GM12878 (cell line): Measurements from ENCODE around the gene SNCA. TPM values are rescaled to one million over a fixed set of nuclear protein-coding genes. Genes with fewer than 3 reads are reported as not detected.

Source experiments
- ATAC-seq: fragments of 200-7000 bp; cut with Tn5 transposase; 3 replicates; pipeline ENCODE4 v1.9.1; 2020; ENCODE audit warnings: mild to moderate bottlenecking, moderate library complexity
- BruUV-seq: library from RNA; stranded (reverse); fragments of 400-500 nt; replicated peaks from 2 replicates; lab custom pipeline; 2021; lab: Mats Ljungman, UMichigan
- CTCF ChIA-PET: fragments of 300-600 bp; sonication (Branson Sonifier 250); formaldehyde crosslinking; extraction: SDS; loops from one replicate; lab custom pipeline; 2021; ENCODE audit warnings: inconsistent platforms; lab: Yijun Ruan, JAX
- POLR2A ChIA-PET: fragments of 350-600 bp; formaldehyde crosslinking; extraction: SDS; loops from one replicate; lab custom pipeline; 2021; ENCODE audit warnings: inconsistent platforms; lab: Charles Lee
- RAD21 ChIA-PET: fragments of 300-600 bp; sonication (Branson Sonifier 250); formaldehyde crosslinking; loops from one replicate; lab custom pipeline; 2023; ENCODE audit warnings: antibody characterized with exemption; ENCODE audit not compliant: unreplicated experiment; lab: Charles Lee
- SMC1A ChIA-PET: fragments of 300-600 bp; sonication (Branson Sonifier 250); formaldehyde crosslinking; loops from one replicate; lab custom pipeline; 2023; ENCODE audit not compliant: unreplicated experiment, uncharacterized antibody; lab: Charles Lee
- DNase-seq: peaks from one replicate; pipeline ENCODE4 v3.0.0-alpha.2; 2011; ENCODE audit warnings: low read depth, low spot score
- FAIRE-seq: peaks from 3 replicates; lab custom pipeline; 2011; peaks lifted over from hg19 to GRCh38; lab: Jason Lieb, UNC
- H2AFZ ChIP-seq: 2 replicates; pipeline ENCODE4 v1.6.0; 2011; ENCODE audit warnings: low read depth, low read length, control low read depth; ENCODE audit not compliant: control insufficient read depth
- H3K27ac ChIP-seq: 2 replicates; pipeline ENCODE4 v1.5.1; 2011; ENCODE audit warnings: control low read depth; ENCODE audit not compliant: control insufficient read depth, insufficient read depth
- H3K27me3 ChIP-seq, 2 experiments: replicated peaks in 1 of 2; 2 replicates each; pipeline versions ENCODE4 v1.6.0 to v1.6.1; 2011; ENCODE audit warnings: low read length in 1 of 2; ENCODE audit not compliant: control insufficient read depth in 2 of 2, insufficient read depth in 2 of 2
- H3K36me3 ChIP-seq, 2 experiments: 2 replicates each; pipeline ENCODE4 v1.5.1; 2011; ENCODE audit warnings: low read length in 1 of 2; ENCODE audit not compliant: control insufficient read depth in 2 of 2, insufficient read depth in 2 of 2
- H3K4me1 ChIP-seq: 2 replicates; pipeline ENCODE4 v1.6.1; 2011; ENCODE audit warnings: mild to moderate bottlenecking, low read length, moderate library complexity, mixed read lengths; ENCODE audit not compliant: control insufficient read depth, insufficient read depth
- H3K4me2 ChIP-seq: 2 replicates; pipeline ENCODE4 v1.6.0; 2011; ENCODE audit warnings: control low read depth; ENCODE audit not compliant: control insufficient read depth, insufficient read depth
- H3K4me3 ChIP-seq: fragments of 200-600 bp; sonication (generic); 2 replicates; pipeline ENCODE4 v1.5.1; 2016
- H3K79me2 ChIP-seq: 2 replicates; pipeline ENCODE4 v1.6.0; 2011; ENCODE audit warnings: low read length; ENCODE audit not compliant: control insufficient read depth, insufficient read depth
- H3K9ac ChIP-seq: 2 replicates; pipeline ENCODE4 v1.8.0; 2011; ENCODE audit warnings: low read length, control low read depth, mixed read lengths; ENCODE audit not compliant: control insufficient read depth, insufficient read depth
- H3K9me3 ChIP-seq: replicated peaks from 3 replicates; pipeline ENCODE4 v1.5.1; 2011; ENCODE audit warnings: mild to moderate bottlenecking, low read length; ENCODE audit not compliant: control insufficient read depth, insufficient read depth
- H4K20me1 ChIP-seq: 2 replicates; pipeline ENCODE4 v1.6.0; 2011; ENCODE audit not compliant: control insufficient read depth, insufficient read depth
- ASH2L ChIP-seq: fragments of 300-600, 200-600 bp; sonication (generic); IDR thresholded peaks from 2 replicates; pipeline ENCODE4 v1.6.1; 2017; ENCODE audit warnings: low read depth, mild to moderate bottlenecking, borderline replicate concordance
- BCL11A ChIP-seq: IDR thresholded peaks from 2 replicates; pipeline ENCODE4 v1.6.1; 2011; ENCODE audit warnings: low read depth, low read length
- BHLHE40 ChIP-seq, 2 experiments: fragments of 450-650 bp in 1 of 2; IDR thresholded peaks; 2 replicates each; pipeline ENCODE4 v1.6.1; 2011 to 2017; ENCODE audit warnings: low read depth in 2 of 2, borderline replicate concordance in 1 of 2, improper control_type of control experiment in 1 of 2, low read length in 1 of 2, mild to moderate bottlenecking in 1 of 2
- E2F8 ChIP-seq: fragments of 450-650 bp; IDR thresholded peaks from 2 replicates; pipeline ENCODE4 v1.6.1; 2018; ENCODE audit warnings: mild to moderate bottlenecking, low read depth, moderate library complexity; ENCODE audit not compliant: partially characterized antibody
- FOXM1 ChIP-seq: IDR thresholded peaks from 2 replicates; pipeline ENCODE4 v1.6.1; 2012; ENCODE audit warnings: low read depth, mild to moderate bottlenecking, inconsistent platforms, low read length, moderate library complexity
- GATAD2B ChIP-seq: fragments of 450-650 bp; conservative IDR thresholded peaks from 2 replicates; pipeline ENCODE4 v1.6.1; 2017; ENCODE audit warnings: low read depth, mild to moderate bottlenecking, moderate library complexity
- IRF4 ChIP-seq: IDR thresholded peaks from 2 replicates; pipeline ENCODE4 v1.6.1; 2011; ENCODE audit warnings: low read depth, low read length
- MTA3 ChIP-seq: IDR thresholded peaks from 2 replicates; pipeline ENCODE4 v1.6.1; 2012; ENCODE audit warnings: low read length, inconsistent platforms, borderline replicate concordance
- MXI1 ChIP-seq: fragments of 150-350 bp; IDR thresholded peaks from 2 replicates; pipeline ENCODE4 v1.6.1; 2011; ENCODE audit warnings: low read depth, mild to moderate bottlenecking, inconsistent platforms, low read length, improper control_type of control experiment
- MYC ChIP-seq: IDR thresholded peaks from 2 replicates; pipeline ENCODE4 v1.6.1; 2011; ENCODE audit warnings: mild to moderate bottlenecking, low read length, moderate library complexity, inconsistent platforms; ENCODE audit not compliant: insufficient read depth, insufficient replicate concordance, insufficient read length, severe bottlenecking
- RB1 ChIP-seq: fragments of 450-650 bp; formaldehyde crosslinking; IDR thresholded peaks from 2 replicates; pipeline ENCODE4 v1.6.1; 2017; ENCODE audit warnings: mild to moderate bottlenecking, borderline replicate concordance
- RELA ChIP-seq: fragments of 450-650 bp; IDR thresholded peaks from 2 replicates; pipeline ENCODE4 v1.8.0; 2014; ENCODE audit warnings: borderline replicate concordance; ENCODE audit not compliant: partially characterized antibody
- SMARCA5 ChIP-seq: fragments of 450-650 bp; IDR thresholded peaks from 2 replicates; pipeline ENCODE4 v1.6.1; 2017; ENCODE audit warnings: mild to moderate bottlenecking
- WGBS: methylation state at CpG from one replicate; pipeline ENCODE4 v1.1.6; 2016; ENCODE audit warnings: low lambda C conversion rate; ENCODE audit not compliant: insufficient replicate concordance, insufficient coverage; ENCODE audit errors: missing lambda C conversion rate; 5-methylcytosine and 5-hydroxymethylcytosine counted together
- in situ Hi-C: fragments of 300-500 bp; cut with MboI; formaldehyde crosslinking; loops from 9 replicates; pipeline ENCODE4 v1.14.3; 2018; ENCODE audit warnings: mixed read lengths
- intact Hi-C: fragments of 100-400 bp; cut with micrococcal nuclease; formaldehyde crosslinking; loops from one replicate; pipeline ENCODE4 v1.14.2; 2022; ENCODE audit not compliant: unreplicated experiment
- polyA plus RNA-seq, 11 experiments: library from polyadenylated mRNA; depleted of rRNA in 4 of 11; unstranded in 6 of 11; stranded (reverse) in 5 of 11; fragments of >200 nt; fragmentation: Nextera tagmentation in 4 of 11; fragmentation: Illumina TruSeq in 1 of 11; extraction: Ambion mirVana in 4 of 11; extraction: Trizol in 1 of 11; gene quantifications; 1 replicate in 1 of 11; 2 replicates in 10 of 11; pipeline versions ENCODE4 v1.2.1 to v1.2.3, GENCODE V29; 2011 to 2016; ENCODE audit warnings: inconsistent platforms in 2 of 11, missing spikeins in 2 of 11, low read depth in 1 of 11
- total RNA-seq, 4 experiments: library from RNA; depleted of rRNA in 3 of 4; stranded (reverse); fragments of >200 nt in 3 of 4; fragmentation: Illumina TruSeq in 1 of 4; extraction: Trizol in 1 of 4; gene quantifications; 2 replicates each; pipeline versions ENCODE4 v1.2.1 to v1.2.3, GENCODE V29; 2013 to 2021

Gene SNCA
- total and polyA plus RNA-seq, 10 of the 15 experiments (the other 5 are each of a cell fraction or from before 2014, with no cell fraction given): 0.22 TPM; not detected in 9

- TF ChIP-seq E2F8: no peak
- TF ChIP-seq MXI1: no peak
- TF ChIP-seq IRF4: no peak
- TF ChIP-seq, all 136 proteins: peak for 0
Observed at GRCh38 chr4:89879215-89879614, 42.3 kb upstream of the SNCA start (continued).

GRCh38 chr4:89878611-89879010 is 41.6 kb upstream of the SNCA start:
- no peak overlapping the region for H2AFZ ChIP-seq
- 0% methylated on average over 1 of the region's 1 CpG for WGBS

More at GRCh38 chr4:89878611-89879010, 41.6 kb upstream of the SNCA start:
- ChIA-PET SMC1A (interaction anchor here (1.1 to 2.6 kb wide), 5 partner anchors 8 to 23 kb away, joined by 3 to 9 read pairs (median 3); partner anchors contain the start of gene MMRN1), RAD21 (no interaction called here), POLR2A (no interaction called here), CTCF (interaction anchor here (0.8 to 1.7 kb wide), 4 partner anchors 9 to 72 kb away, joined by 3 to 7 read pairs (median 4); partner anchors contain the start of gene MMRN1)
- no peak overlapping the region for H3K9ac ChIP-seq
- no peaks in the 10 kb centered on the region for H3K4me1 ChIP-seq
- in situ Hi-C loops: no loop called here
- no peaks in the 10 kb centered on the region for H3K79me2 ChIP-seq
- H4K20me1 ChIP-seq: no peaks in the 10 kb centered on the region
- FAIRE-seq (peak; percentile 18), ATAC-seq (no peak), DNase-seq (no peak)
- TF ChIP-seq SMARCA5 (no peak), GATAD2B (no peak), ASH2L (no peak), BHLHE40 (IDR thresholded peaks at IDR 0.05; ENCODE audit: borderline replicate concordance in 1 of 2, low read depth in 2 of 2, low read length in 1 of 2) (no peak), BCL11A (no peak), FOXM1 (no peak), RELA (no peak), MTA3 (no peak), RB1 (no peak), MYC (no peak)
- BruUV-seq: no TSS peak
- no peaks in the 10 kb centered on the region for H3K9me3 ChIP-seq
- no peak overlapping the region for H3K4me2 ChIP-seq
- intact Hi-C loops: no loop called here
- no peak overlapping the region for H3K4me3 ChIP-seq
- no peak overlapping the region for H3K27ac ChIP-seq
- no peaks in the 10 kb centered on the region for H3K36me3 ChIP-seq
- H3K27me3 ChIP-seq: no peaks in the 10 kb centered on the region; a peak in 1 of 4 replicates
